ENCODE data around the gene PGAP1.
"Not testable (repeated sequence)": the region's sequence is repeated elsewhere in the genome, so short reads cannot be mapped to it uniquely, and the experiment has no call there.

Gene PGAP1

GRCh38 chr2:196941398-196942078 lies 15.0 kb upstream of the PGAP1 start:
- DNase-seq = no peak

- no peak for DNase-seq
Measured at GRCh38 chr2:196939371-196939770, 12.9 kb upstream of the PGAP1 start.

GRCh38 chr2:196935432-196935831 lies 8.9 kb upstream of the PGAP1 start:
- no peak for DNase-seq

GRCh38 chr2:196934672-196935071 lies 8.2 kb upstream of the PGAP1 start:
- DNase-seq = no peak

- DNase-seq = no peak
Measured at GRCh38 chr2:196931555-196931954, 5.0 kb upstream of the PGAP1 start.

- peak; percentile 82 for DNase-seq
Measured at GRCh38 chr2:196927376-196928225, 1.1 kb upstream of the PGAP1 start.

- peak; percentile 84 for DNase-seq
Measured at GRCh38 chr2:196925768-196926561, 542 bp downstream of the PGAP1 start.

GRCh38 chr2:196925051-196925767 lies 1.3 kb downstream of the PGAP1 start:
- DNase-seq = no peak

- no peak for DNase-seq
Measured at GRCh38 chr2:196924051-196924450, 2.5 kb downstream of the PGAP1 start.

- no peak for DNase-seq
Measured at GRCh38 chr2:196918927-196919326, 7.6 kb downstream of the PGAP1 start.

GRCh38 chr2:196917802-196918201 lies 8.7 kb downstream of the PGAP1 start:
- no peak for DNase-seq

- DNase-seq = no peak
Measured at GRCh38 chr2:196915507-196916189, 10.9 kb downstream of the PGAP1 start.

GRCh38 chr2:196914867-196915460 lies 11.5 kb downstream of the PGAP1 start:
- no peak for DNase-seq

GRCh38 chr2:196913691-196914090 lies 12.8 kb downstream of the PGAP1 start:
- no peak for DNase-seq

- not testable (repeated sequence) for DNase-seq
Measured at GRCh38 chr2:196905365-196905764, 21.1 kb downstream of the PGAP1 start.

GRCh38 chr2:196902828-196903227 lies 23.7 kb downstream of the PGAP1 start:
- DNase-seq = no peak

GRCh38 chr2:196900843-196901242 lies 25.7 kb downstream of the PGAP1 start:
- DNase-seq = no peak

GRCh38 chr2:196899976-196900375 lies 26.5 kb downstream of the PGAP1 start:
- no peak for DNase-seq

GRCh38 chr2:196891136-196891535 lies 35.4 kb downstream of the PGAP1 start:
- DNase-seq = no peak

- no peak for DNase-seq
Measured at GRCh38 chr2:196887431-196887830, 39.1 kb downstream of the PGAP1 start.

GRCh38 chr2:196884368-196884767 lies 42.1 kb downstream of the PGAP1 start:
- DNase-seq = no peak

- no peak for DNase-seq
Measured at GRCh38 chr2:196876364-196876763, 50.1 kb downstream of the PGAP1 start.

All from DMS79 (cell line).